HG02759 (cell line): ENCODE measurements around the gene TIAL1.
"Not testable (repeated sequence)": the region's sequence is repeated elsewhere in the genome, so short reads cannot be mapped to it uniquely, and the experiment has no call there.

ENCODE experiments used
- ATAC-seq: cut with Tn5 transposase; IDR thresholded peaks from one replicate; pipeline ENCODE4 v1.9.1; 2021; ENCODE audit warnings: mild to moderate bottlenecking, moderate library complexity; ENCODE audit not compliant: unreplicated experiment

The TIAL1 gene, protein sequence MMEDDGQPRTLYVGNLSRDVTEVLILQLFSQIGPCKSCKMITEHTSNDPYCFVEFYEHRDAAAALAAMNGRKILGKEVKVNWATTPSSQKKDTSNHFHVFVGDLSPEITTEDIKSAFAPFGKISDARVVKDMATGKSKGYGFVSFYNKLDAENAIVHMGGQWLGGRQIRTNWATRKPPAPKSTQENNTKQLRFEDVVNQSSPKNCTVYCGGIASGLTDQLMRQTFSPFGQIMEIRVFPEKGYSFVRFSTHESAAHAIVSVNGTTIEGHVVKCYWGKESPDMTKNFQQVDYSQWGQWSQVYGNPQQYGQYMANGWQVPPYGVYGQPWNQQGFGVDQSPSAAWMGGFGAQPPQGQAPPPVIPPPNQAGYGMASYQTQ

GRCh38 chr10:119596537-119597404, at the start of gene TIAL1:
TIAL1 (minus strand) TSS chr10:119596964; CDS start chr10:119596465, 499 bp downstream.
- peak; percentile 83 for ATAC-seq

- ATAC-seq, result no peak
These were observed 48.2 kb upstream of the TIAL1 start for GRCh38 chr10:119644994-119645393.

DNA sequence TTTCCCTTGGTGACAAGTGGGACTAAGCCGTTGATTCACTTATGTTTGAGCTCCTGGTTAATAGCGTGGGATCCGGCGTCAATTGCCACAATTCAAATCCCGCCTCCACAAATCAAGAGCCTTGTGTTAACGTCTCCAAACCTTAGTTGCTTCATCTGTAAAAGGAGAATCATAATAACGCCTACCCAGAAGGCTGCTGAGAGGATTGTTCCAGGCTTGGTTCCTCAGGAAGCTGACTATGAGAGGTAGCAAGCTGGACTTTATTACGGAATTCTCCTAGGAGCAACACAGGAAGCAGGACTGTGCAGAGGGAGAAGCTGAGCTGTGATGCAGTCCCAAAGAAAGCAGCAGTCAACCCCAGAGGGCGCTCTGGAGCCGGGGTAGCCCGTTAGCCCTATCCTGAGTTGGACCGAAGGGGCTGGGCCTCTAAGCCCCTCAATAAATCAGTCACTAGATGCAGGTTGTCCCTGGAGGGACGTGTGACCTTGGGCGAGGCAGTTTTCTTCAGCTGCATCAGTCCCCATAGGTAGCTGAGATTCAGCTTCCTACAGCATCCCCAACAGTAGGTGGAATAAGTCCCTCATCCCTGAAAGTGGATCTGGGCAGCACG, 47.5 kb upstream of the TIAL1 start:
- ATAC-seq, result no peak

GRCh38 chr10:119643306-119644204, 46.8 kb upstream of the TIAL1 start:
- ATAC-seq, result no peak

DNA sequence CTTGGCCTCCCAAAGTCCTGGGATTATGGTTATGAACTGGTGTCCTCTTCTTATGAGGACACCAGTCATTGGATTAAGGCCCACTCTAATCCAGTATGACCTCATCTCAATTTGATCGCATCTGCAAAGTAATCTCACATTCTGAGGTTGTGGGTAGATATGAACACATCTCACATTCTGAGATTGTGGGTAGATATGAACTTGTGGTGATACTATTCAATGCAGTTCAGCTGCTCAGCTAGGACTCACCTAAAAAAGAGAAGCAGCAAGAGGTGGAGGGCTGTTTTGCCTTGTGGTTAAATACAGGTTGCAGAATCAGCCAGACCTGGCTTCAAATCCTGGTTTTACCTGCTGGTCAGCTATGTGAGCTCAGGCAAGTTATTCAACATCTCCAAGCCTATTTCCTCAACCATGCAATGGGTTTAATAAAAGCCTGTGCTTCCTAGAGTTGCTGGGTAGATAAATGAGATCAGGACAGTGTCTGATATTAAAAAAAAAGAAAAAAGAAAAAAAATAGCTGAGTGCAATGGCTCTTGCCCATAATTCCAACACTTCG, 45.9 kb upstream of the TIAL1 start:
- no peak for ATAC-seq

- no peak for ATAC-seq
These were observed 44.2 kb upstream of the TIAL1 start for GRCh38 chr10:119640875-119641526.

- ATAC-seq, result no peak
These were observed 43.6 kb upstream of the TIAL1 start for GRCh38 chr10:119640384-119640783.

GRCh38 chr10:119638982-119639381, 42.2 kb upstream of the TIAL1 start:
- ATAC-seq, result no peak

DNA sequence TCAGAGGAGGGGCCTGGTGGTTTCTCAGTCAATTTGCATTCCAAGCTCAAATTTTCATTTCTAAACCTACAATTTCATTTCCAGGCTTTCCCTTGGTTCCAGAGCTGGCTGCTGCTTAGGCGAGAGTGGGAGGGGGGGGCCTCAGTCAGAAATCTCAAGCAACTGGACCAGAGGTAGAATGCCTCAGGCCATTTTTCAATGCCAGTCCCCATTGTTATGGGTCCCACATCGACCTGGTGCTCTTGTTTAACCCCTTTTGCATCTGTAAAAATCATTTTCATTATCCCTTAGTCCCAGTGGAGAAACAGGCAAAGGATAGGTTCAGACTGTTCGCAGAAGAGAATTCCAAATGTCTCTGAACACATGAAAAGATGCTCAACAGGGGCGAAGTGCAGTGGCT, 40.9 kb upstream of the TIAL1 start:
- no peak for ATAC-seq

- ATAC-seq, result no peak
These were observed 37.4 kb upstream of the TIAL1 start for GRCh38 chr10:119634219-119634544.

DNA sequence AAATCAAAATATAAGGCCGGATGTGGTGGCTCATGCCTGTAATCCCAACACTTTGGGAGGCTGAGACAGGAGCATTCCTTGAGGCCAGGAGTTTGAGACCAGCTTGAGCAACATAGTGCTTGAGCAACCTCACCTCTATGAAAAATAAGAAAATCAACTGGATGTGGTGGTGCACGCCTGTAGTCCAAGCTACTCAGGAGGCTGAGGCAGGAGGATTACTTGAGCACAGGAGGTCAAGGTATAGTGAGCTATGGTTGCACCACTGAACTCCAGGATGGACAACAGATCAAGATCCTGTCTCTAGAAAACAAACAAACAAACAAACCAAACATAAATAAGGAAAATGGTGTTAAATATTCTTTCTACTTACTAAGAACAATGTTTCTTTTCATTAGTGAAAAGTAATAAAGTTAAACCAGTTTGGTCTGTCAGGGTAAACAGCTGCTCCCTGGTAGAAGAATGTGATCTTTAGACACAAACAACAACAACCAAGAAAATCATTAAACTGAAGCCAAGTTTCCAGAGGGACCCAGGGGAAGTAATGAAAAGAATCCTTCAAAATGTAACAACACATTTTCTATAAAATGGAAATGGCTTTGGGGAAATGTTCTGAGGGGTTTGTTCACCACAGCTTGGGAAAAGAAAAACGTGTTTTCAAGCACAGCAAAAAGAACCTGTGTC, 36.9 kb upstream of the TIAL1 start:
- no peak for ATAC-seq

DNA sequence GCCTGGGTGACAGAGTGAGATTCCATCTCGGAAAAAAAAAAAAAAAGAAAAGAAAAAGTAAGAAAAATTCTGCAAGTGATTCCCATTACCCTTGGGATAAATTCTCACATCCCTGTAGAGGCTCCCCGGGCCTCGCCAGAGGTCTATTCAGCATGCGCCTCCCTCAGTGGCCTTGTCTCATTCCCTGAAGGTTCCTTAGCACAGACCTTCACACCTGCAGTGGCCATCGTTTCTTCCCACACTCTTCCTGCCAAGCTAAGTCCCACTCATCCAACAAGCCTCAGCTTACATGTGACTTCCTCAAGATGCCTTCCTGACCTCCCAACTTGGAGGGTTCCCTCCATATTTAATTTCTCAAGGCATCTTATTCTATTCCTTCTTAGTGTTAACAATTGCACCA, 33.5 kb upstream of the TIAL1 start:
- ATAC-seq, result no peak

DNA sequence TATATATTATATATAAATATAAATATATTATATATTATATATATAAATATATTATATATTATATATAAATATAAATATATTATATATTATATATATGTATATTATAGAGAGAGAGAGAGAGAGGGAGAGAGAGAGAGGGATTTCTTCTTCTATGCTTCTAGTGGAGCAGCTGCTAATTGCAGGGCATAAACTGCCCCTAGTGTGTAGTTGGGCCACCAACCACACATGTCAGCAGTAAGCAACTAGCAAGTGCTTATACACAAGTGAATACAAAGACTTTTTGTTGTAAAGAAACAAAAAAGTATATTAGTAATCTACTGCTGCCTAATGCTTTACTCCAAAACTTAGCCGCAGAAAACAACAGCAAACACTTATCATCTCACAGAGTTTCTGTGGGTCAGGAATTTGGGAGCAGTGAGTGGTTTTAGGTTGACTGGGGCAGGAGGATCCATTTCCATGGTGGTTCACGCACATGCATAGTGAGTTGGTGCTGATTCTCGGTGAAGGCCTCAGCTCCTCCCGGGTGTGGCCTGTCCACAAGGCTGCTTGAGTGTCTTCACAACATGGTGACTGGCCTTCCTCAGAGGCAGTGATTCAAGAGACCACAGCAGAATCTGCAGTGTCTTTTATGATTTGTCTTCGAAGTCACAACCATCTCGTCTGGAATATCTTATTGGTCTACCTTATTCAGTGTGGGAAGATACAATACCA, 29.0 kb upstream of the TIAL1 start:
- no peak for ATAC-seq

DNA sequence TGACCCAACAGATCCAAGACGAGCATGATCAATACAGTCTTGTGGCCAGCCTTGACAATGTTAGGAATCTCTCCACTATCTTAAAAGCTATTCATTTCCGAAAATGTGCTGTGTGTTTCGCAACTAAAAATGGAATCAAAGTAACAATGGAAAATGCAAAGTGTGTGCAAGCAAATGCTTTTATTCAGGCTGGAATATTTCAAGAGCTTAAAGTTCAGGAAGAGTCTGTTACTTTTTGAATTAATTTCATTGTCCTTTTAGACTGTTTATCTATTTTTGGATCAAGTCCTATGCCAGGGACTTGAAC, 24.3 kb upstream of the TIAL1 start:
- no peak for ATAC-seq

- ATAC-seq, result no peak
These were observed 23.7 kb upstream of the TIAL1 start for GRCh38 chr10:119620241-119621077.

DNA sequence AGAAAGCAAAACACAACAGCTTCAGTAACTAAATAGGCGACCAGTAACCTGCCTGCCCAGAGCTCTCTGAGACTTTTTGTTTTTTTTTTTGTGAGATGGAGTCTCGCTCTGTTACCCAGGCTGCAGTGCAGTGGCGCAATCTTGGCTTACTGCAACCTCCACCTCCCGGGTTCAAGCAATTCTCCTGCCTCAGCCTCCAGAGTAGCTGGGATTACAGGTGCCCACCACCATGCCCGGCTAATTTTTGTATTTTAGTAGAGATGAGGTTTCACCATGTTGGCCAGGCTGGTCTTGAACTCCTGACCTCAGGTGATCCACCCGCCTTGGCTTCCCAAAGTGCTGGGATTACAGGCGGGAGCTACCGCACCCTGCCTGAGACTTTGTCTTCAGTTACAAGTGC, 23.0 kb upstream of the TIAL1 start:
- not testable (repeated sequence) for ATAC-seq

GRCh38 chr10:119619215-119619614, 22.5 kb upstream of the TIAL1 start:
- no peak for ATAC-seq
